Activated CD4-positive, alpha-beta T cell treated with anti-CD3 and anti-CD28 coated beads, Interleukin-2, amount 10 ng/mL, durations not matched to agents 7 days and 5 days (primary cell): ENCODE data around the gene NUDT22. TPM values are rescaled to one million over a fixed set of nuclear protein-coding genes. Genes with fewer than 3 reads are reported as not detected.
A peak's percentile ranks its signal among the peaks of the same experiment; 100 is the strongest.

Experiments
- CTCF ChIA-PET: fragments of 350-600 bp; sonication (Branson Sonifier 250); formaldehyde crosslinking; loops from one replicate; lab custom pipeline; 2021; ENCODE audit warnings: antibody characterized with exemption; lab: Charles Lee
- POLR2A ChIA-PET: fragments of 350-600 bp; sonication (Branson Sonifier 250); formaldehyde crosslinking; loops from one replicate; lab custom pipeline; 2021; ENCODE audit warnings: antibody characterized with exemption; lab: Charles Lee
- DNase-seq: peaks from one replicate; pipeline ENCODE4 v3.0.0-alpha.2; 2020
- H3K27ac Mint-ChIP-seq: one replicate; pipeline ENCODE4 v1.8.0; 2021; ENCODE audit warnings: mild to moderate bottlenecking, moderate library complexity, mixed read lengths
- H3K27me3 Mint-ChIP-seq: one replicate; pipeline ENCODE4 v1.8.0; 2021; ENCODE audit warnings: mixed read lengths
- H3K36me3 Mint-ChIP-seq: one replicate; pipeline ENCODE4 v1.8.0; 2021; ENCODE audit warnings: low read depth, mixed read lengths
- H3K4me1 Mint-ChIP-seq: one replicate; pipeline ENCODE4 v1.8.0; 2021; ENCODE audit warnings: mixed read lengths
- H3K4me3 Mint-ChIP-seq: one replicate; pipeline ENCODE4 v1.8.0; 2021; ENCODE audit warnings: mild to moderate bottlenecking, moderate library complexity, mixed read lengths
- H3K9me3 Mint-ChIP-seq: one replicate; pipeline ENCODE4 v1.8.0; 2021; ENCODE audit warnings: mixed read lengths
- total RNA-seq, 2 experiments: library from RNA; stranded (reverse); gene quantifications; one replicate each; pipeline ENCODE4 v1.2.3, GENCODE V29; 2021

The NUDT22 gene
- total RNA-seq, 2 experiments from 2014 or later = 70.2 to 82.1 TPM

- H3K9me3 Mint-ChIP-seq = no peaks in the 10 kb centered on the region
- ChIA-PET CTCF (interaction anchor here (1.0 to 11.3 kb wide), 6 partner anchors 10 to 46 kb away, joined by 3 to 162 read pairs (median 12); partner anchors contain the start of gene FERMT3), POLR2A (no interaction called here)
- peaks cover 17% of the 10 kb centered on the region for H3K4me1 Mint-ChIP-seq
- no peak for DNase-seq
- H3K27ac Mint-ChIP-seq = no peak overlapping the region
- H3K27me3 Mint-ChIP-seq = no peaks in the 10 kb centered on the region
- peak overlapping the region; percentile 3 for H3K4me3 Mint-ChIP-seq
- no peaks in the 10 kb centered on the region for H3K36me3 Mint-ChIP-seq
Measured at GRCh38 chr11:64253043-64253442, 27.0 kb downstream of the NUDT22 start.

- no peak for DNase-seq
- Mint-ChIP-seq H3K36me3 (no peaks in the 10 kb centered on the region), H3K4me3 (peak overlapping the region; percentile 3), H3K9me3 (no peaks in the 10 kb centered on the region), H3K4me1 (peaks cover 16% of the 10 kb centered on the region), H3K27me3 (no peaks in the 10 kb centered on the region), H3K27ac (no peak overlapping the region)
- POLR2A ChIA-PET = interaction anchor here (0.7 kb wide), 1 partner anchor 30 kb away, joined by 3 read pairs; no protein-coding TSS in a partner anchor
- CTCF ChIA-PET = interaction anchor here (0.6 to 3.5 kb wide), 6 partner anchors 10 to 47 kb away, joined by 3 to 12 read pairs (median 3); partner anchors contain the start of genes FERMT3, NUDT22 and TRPT1
Measured at GRCh38 chr11:64253481-64253880, 27.4 kb downstream of the NUDT22 start.

- ChIA-PET POLR2A (no interaction called here), CTCF (interaction anchor here (0.9 to 3.5 kb wide), 5 partner anchors 10 to 50 kb away, joined by 3 to 12 read pairs (median 4); partner anchors contain the start of genes FERMT3, NUDT22 and TRPT1)
- Mint-ChIP-seq H3K27me3 (no peaks in the 10 kb centered on the region), H3K27ac (no peak overlapping the region), H3K9me3 (no peaks in the 10 kb centered on the region), H3K4me3 (no peak overlapping the region), H3K4me1 (peaks cover 15% of the 10 kb centered on the region), H3K36me3 (peaks cover 2% of the 10 kb centered on the region)
- DNase-seq = no peak
Measured at GRCh38 chr11:64254326-64254725, 28.3 kb downstream of the NUDT22 start.

- Mint-ChIP-seq H3K4me3 (no peak overlapping the region), H3K9me3 (no peaks in the 10 kb centered on the region), H3K27me3 (no peaks in the 10 kb centered on the region), H3K27ac (no peak overlapping the region), H3K36me3 (peaks cover 10% of the 10 kb centered on the region), H3K4me1 (peaks cover 17% of the 10 kb centered on the region)
- CTCF ChIA-PET = interaction anchor here (0.9 to 3.5 kb wide), 8 partner anchors 9 to 52 kb away, joined by 3 to 14 read pairs (median 4); partner anchors contain the start of gene FKBP2
- no peak for DNase-seq
- POLR2A ChIA-PET = no interaction called here
Measured at GRCh38 chr11:64255135-64256128, 29.4 kb downstream of the NUDT22 start.

- Mint-ChIP-seq H3K4me1 (peaks cover 15% of the 10 kb centered on the region), H3K4me3 (no peak overlapping the region), H3K27me3 (no peaks in the 10 kb centered on the region), H3K9me3 (no peaks in the 10 kb centered on the region), H3K27ac (no peak overlapping the region), H3K36me3 (peaks cover 10% of the 10 kb centered on the region)
- no peak for DNase-seq
- ChIA-PET POLR2A (no interaction called here), CTCF (interaction anchor here (1.4 to 3.5 kb wide), 5 partner anchors 8 to 52 kb away, joined by 3 to 14 read pairs (median 4); partner anchors contain the start of gene FKBP2)
Measured at GRCh38 chr11:64256300-64256699, 30.2 kb downstream of the NUDT22 start.

- Mint-ChIP-seq H3K27ac (no peak overlapping the region), H3K27me3 (no peaks in the 10 kb centered on the region), H3K4me3 (no peak overlapping the region), H3K9me3 (no peaks in the 10 kb centered on the region), H3K4me1 (peaks cover 8% of the 10 kb centered on the region), H3K36me3 (peaks cover 12% of the 10 kb centered on the region)
- DNase-seq = no peak
- CTCF ChIA-PET = interaction anchor here (1.0 to 1.3 kb wide), 2 partner anchors 12 to 59 kb away, joined by 3 to 4 read pairs; partner anchors contain the start of genes PPP1R14B and PRDX5
- POLR2A ChIA-PET = no interaction called here
Measured at GRCh38 chr11:64258356-64258755, 32.3 kb downstream of the NUDT22 start.

GRCh38 chr11:64258946-64259532 is 33.0 kb downstream of the NUDT22 start:
- no peak for DNase-seq
- POLR2A ChIA-PET = no interaction called here
- Mint-ChIP-seq H3K4me3 (no peak overlapping the region), H3K27ac (no peak overlapping the region), H3K4me1 (peaks cover 8% of the 10 kb centered on the region), H3K36me3 (peaks cover 12% of the 10 kb centered on the region), H3K27me3 (no peaks in the 10 kb centered on the region), H3K9me3 (no peaks in the 10 kb centered on the region)
- CTCF ChIA-PET = interaction anchor here (1.0 to 1.5 kb wide), 3 partner anchors 13 to 59 kb away, joined by 3 to 4 read pairs (median 3); partner anchors contain the start of gene PRDX5

GRCh38 chr11:64259533-64260067 is 33.5 kb downstream of the NUDT22 start:
- Mint-ChIP-seq H3K4me1 (peaks cover 8% of the 10 kb centered on the region), H3K9me3 (no peaks in the 10 kb centered on the region), H3K27me3 (no peaks in the 10 kb centered on the region), H3K36me3 (peaks cover 12% of the 10 kb centered on the region), H3K27ac (no peak overlapping the region), H3K4me3 (no peak overlapping the region)
- POLR2A ChIA-PET = no interaction called here
- CTCF ChIA-PET = interaction anchor here (1.0 to 1.5 kb wide), 2 partner anchors 12 to 52 kb away, joined by 3 to 4 read pairs; no protein-coding TSS in a partner anchor
- no peak for DNase-seq

GRCh38 chr11:64260147-64260708 is 34.2 kb downstream of the NUDT22 start:
- H3K36me3 Mint-ChIP-seq = peaks cover 12% of the 10 kb centered on the region
- peaks cover 8% of the 10 kb centered on the region for H3K4me1 Mint-ChIP-seq
- ChIA-PET CTCF (interaction anchor here (1.5 to 12.3 kb wide), 3 partner anchors 9 to 13 kb away, joined by 3 to 162 read pairs (median 5); partner anchors contain the start of genes PLCB3 and PPP1R14B), POLR2A (no interaction called here)
- peak overlapping the region; percentile 62 for H3K27ac Mint-ChIP-seq
- H3K27me3 Mint-ChIP-seq = no peaks in the 10 kb centered on the region
- DNase-seq = no peak
- no peaks in the 10 kb centered on the region for H3K9me3 Mint-ChIP-seq
- no peak overlapping the region for H3K4me3 Mint-ChIP-seq

- peaks cover 12% of the 10 kb centered on the region for H3K36me3 Mint-ChIP-seq
Measured at GRCh38 chr11:64261556-64262080, 35.5 kb downstream of the NUDT22 start.

GRCh38 chr11:64262271-64263002 is 36.4 kb downstream of the NUDT22 start:
- Mint-ChIP-seq H3K4me1 (peaks cover 9% of the 10 kb centered on the region), H3K9me3 (no peaks in the 10 kb centered on the region), H3K36me3 (peaks cover 12% of the 10 kb centered on the region), H3K27me3 (no peaks in the 10 kb centered on the region), H3K4me3 (no peak overlapping the region), H3K27ac (peak overlapping the region; percentile 28)
- no peak for DNase-seq
- CTCF ChIA-PET = interaction anchor here (1.1 to 12.3 kb wide), 2 partner anchors 15 kb away, joined by 3 to 162 read pairs; partner anchors contain the start of genes PLCB3 and PPP1R14B
- POLR2A ChIA-PET = interaction anchor here (0.6 kb wide), 1 partner anchor 16 kb away, joined by 3 read pairs; no protein-coding TSS in a partner anchor

More at GRCh38 chr11:64261556-64262080, 35.5 kb downstream of the NUDT22 start:
- no peak overlapping the region for H3K27ac Mint-ChIP-seq
- H3K9me3 Mint-ChIP-seq = no peaks in the 10 kb centered on the region
- no peak overlapping the region for H3K4me3 Mint-ChIP-seq
- peaks cover 8% of the 10 kb centered on the region for H3K4me1 Mint-ChIP-seq
- ChIA-PET POLR2A (interaction anchor here (0.6 kb wide), 1 partner anchor 503 kb away, joined by 3 read pairs; no protein-coding TSS in a partner anchor), CTCF (interaction anchor here (1.7 to 12.3 kb wide), 2 partner anchors 8 to 14 kb away, joined by 5 to 162 read pairs; partner anchors contain the start of genes PLCB3 and PPP1R14B)
- H3K27me3 Mint-ChIP-seq = no peaks in the 10 kb centered on the region
- no peak for DNase-seq
